Effector memory CD4-positive, alpha-beta T cell (primary cell): Measurements from ENCODE around the gene FLYWCH1.

ENCODE experiments used
- DNase-seq, 3 donors: peaks; one replicate each; pipeline ENCODE4 v3.0.0-alpha.2; 2020
- H3K27ac ChIP-seq: 2 replicates; pipeline ENCODE4 v1.7.0; 2013; ENCODE audit warnings: mild to moderate bottlenecking, low read length, moderate library complexity; ENCODE audit not compliant: insufficient read depth, poor library complexity, severe bottlenecking
- H3K27me3 ChIP-seq: replicated peaks from 2 replicates; pipeline ENCODE4 v1.7.0; 2013; ENCODE audit warnings: mild to moderate bottlenecking, low read length; ENCODE audit not compliant: insufficient read depth, control insufficient read depth, poor library complexity, severe bottlenecking
- H3K36me3 ChIP-seq: 2 replicates; pipeline ENCODE4 v1.7.0; 2013; ENCODE audit warnings: mild to moderate bottlenecking, low read length, moderate library complexity; ENCODE audit not compliant: control insufficient read depth, insufficient read depth
- H3K4me1 ChIP-seq: 2 replicates; pipeline ENCODE4 v1.7.0; 2013; ENCODE audit warnings: low read length, mild to moderate bottlenecking; ENCODE audit not compliant: control insufficient read depth, insufficient read depth, poor library complexity, severe bottlenecking
- H3K4me3 ChIP-seq: 2 replicates; pipeline ENCODE4 v1.7.0; 2013; ENCODE audit warnings: low read length, low read depth, mild to moderate bottlenecking; ENCODE audit not compliant: insufficient read depth, poor library complexity, severe bottlenecking
- H3K9me3 ChIP-seq: 2 replicates; pipeline ENCODE4 v1.7.0; 2013; ENCODE audit warnings: mild to moderate bottlenecking, low read length, moderate library complexity; ENCODE audit not compliant: control insufficient read depth

Gene FLYWCH1

DNA sequence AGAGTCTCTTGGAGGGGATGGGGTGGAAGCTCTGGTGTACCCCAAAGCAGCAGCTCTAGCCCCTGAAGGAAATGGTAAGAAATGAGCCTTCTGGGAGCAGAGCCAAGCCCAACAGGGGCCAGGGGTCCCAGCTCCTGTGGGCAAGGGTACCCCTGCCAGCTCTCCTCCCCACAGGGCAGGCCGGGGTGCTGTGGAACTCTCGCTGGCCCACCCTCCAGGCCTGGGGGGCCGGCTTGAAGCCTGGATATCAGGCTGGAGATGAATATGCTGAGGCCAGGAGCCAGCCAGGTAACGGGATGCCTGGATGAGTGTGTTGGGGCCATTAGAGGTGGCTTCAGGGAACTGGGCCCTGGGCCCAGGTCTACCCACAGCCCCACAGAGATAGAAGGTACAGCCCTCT, 88.8 kb downstream of the FLYWCH1 start:
- Histone ChIP-seq H3K4me1 (peaks cover 4% of the 10 kb centered on the region), H3K9me3 (no peaks in the 10 kb centered on the region), H3K36me3 (no peaks in the 10 kb centered on the region), H3K4me3 (no peak overlapping the region), H3K27me3 (no peaks in the 10 kb centered on the region), H3K27ac (no peak overlapping the region)
- no peak for DNase-seq
